H9 (cell line): ENCODE measurements around the gene SCO2. TPM values are rescaled to one million over a fixed set of nuclear protein-coding genes. Genes with fewer than 3 reads are reported as not detected.

Source experiments
- DNase-seq: peaks from one replicate; pipeline ENCODE4 v3.0.0-alpha.2; 2017
- H2AFZ ChIP-seq: one replicate; pipeline ENCODE4 v1.6.1; 2013; ENCODE audit warnings: mild to moderate bottlenecking, low read length, control low read depth, moderate library complexity
- H2AK5ac ChIP-seq: 2 replicates; pipeline ENCODE4 v1.6.1; 2013; ENCODE audit warnings: low read length, control low read depth, mixed read lengths; ENCODE audit not compliant: insufficient read length
- H2BK120ac ChIP-seq: one replicate; pipeline ENCODE4 v1.6.1; 2013; ENCODE audit warnings: low read depth, mild to moderate bottlenecking, low read length, control low read depth, inconsistent platforms; ENCODE audit not compliant: poor library complexity, severe bottlenecking
- H2BK12ac ChIP-seq: 2 replicates; pipeline ENCODE4 v1.6.1; 2013; ENCODE audit warnings: low read length, control low read depth, mixed read lengths, low read depth; ENCODE audit not compliant: insufficient read length
- H2BK15ac ChIP-seq: 2 replicates; pipeline ENCODE4 v1.6.1; 2013; ENCODE audit warnings: low read depth, low read length, control low read depth
- H2BK20ac ChIP-seq: one replicate; pipeline ENCODE4 v1.6.1; 2013; ENCODE audit warnings: low read depth, mild to moderate bottlenecking, low read length, control low read depth, inconsistent platforms; ENCODE audit not compliant: poor library complexity, severe bottlenecking
- H2BK5ac ChIP-seq: 2 replicates; pipeline ENCODE4 v1.6.1; 2013; ENCODE audit warnings: low read length, control low read depth, mixed read lengths; ENCODE audit not compliant: insufficient read length
- H3K14ac ChIP-seq: 2 replicates; pipeline ENCODE4 v1.6.1; 2013; ENCODE audit warnings: low read length, control low read depth; ENCODE audit not compliant: insufficient read depth
- H3K18ac ChIP-seq: 2 replicates; pipeline ENCODE4 v1.6.1; 2013; ENCODE audit warnings: low read depth, mild to moderate bottlenecking, mixed read lengths, low read length, control low read depth; ENCODE audit not compliant: insufficient read length
- H3K23ac ChIP-seq: 2 replicates; pipeline ENCODE4 v1.6.1; 2013; ENCODE audit warnings: low read length, control low read depth, mixed read lengths, low read depth; ENCODE audit not compliant: insufficient read length
- H3K23me2 ChIP-seq: 2 replicates; pipeline ENCODE4 v1.6.1; 2013; ENCODE audit warnings: low read depth, mild to moderate bottlenecking, mixed read lengths, low read length, control low read depth; ENCODE audit not compliant: insufficient read length, poor library complexity, severe bottlenecking
- H3K27ac ChIP-seq: 2 replicates; pipeline ENCODE4 v1.5.1; 2013; ENCODE audit warnings: low read length, control low read depth, mixed read lengths, low read depth; ENCODE audit not compliant: insufficient read length
- H3K27me3 ChIP-seq: 2 replicates; pipeline ENCODE4 v1.6.1; 2013; ENCODE audit warnings: low read length, control low read depth, inconsistent platforms; ENCODE audit not compliant: insufficient read depth
- H3K4ac ChIP-seq: 2 replicates; pipeline ENCODE4 v1.6.1; 2013; ENCODE audit warnings: low read depth, mild to moderate bottlenecking, control low read depth, inconsistent platforms, low read length, moderate library complexity
- H3K4me1 ChIP-seq: 2 replicates; pipeline ENCODE4 v1.6.1; 2013; ENCODE audit warnings: low read length, control low read depth, inconsistent platforms; ENCODE audit not compliant: insufficient read depth
- H3K4me2 ChIP-seq: 2 replicates; pipeline ENCODE4 v1.6.1; 2013; ENCODE audit warnings: low read length, control low read depth, mixed read lengths; ENCODE audit not compliant: insufficient read length, insufficient read depth
- H3K56ac ChIP-seq: 2 replicates; pipeline ENCODE4 v1.6.1; 2013; ENCODE audit warnings: low read depth, mild to moderate bottlenecking, mixed read lengths, low read length, control low read depth; ENCODE audit not compliant: insufficient read length
- H3K79me1 ChIP-seq: 2 replicates; pipeline ENCODE4 v1.6.1; 2013; ENCODE audit warnings: low read depth, mild to moderate bottlenecking, moderate library complexity, low read length, control low read depth, inconsistent platforms; ENCODE audit not compliant: insufficient read depth, poor library complexity, severe bottlenecking
- H3K79me2 ChIP-seq: 2 replicates; pipeline ENCODE4 v1.6.1; 2013; ENCODE audit warnings: low read length, control low read depth, inconsistent platforms; ENCODE audit not compliant: insufficient read depth
- H3K9ac ChIP-seq: 2 replicates; pipeline ENCODE4 v1.6.1; 2013; ENCODE audit warnings: low read length, control low read depth, mixed read lengths; ENCODE audit not compliant: insufficient read length; ENCODE audit errors: extremely low read depth
- H3K9me3 ChIP-seq: one replicate; pipeline ENCODE4 v1.6.1; 2013; ENCODE audit warnings: low read depth, low read length, inconsistent platforms; ENCODE audit not compliant: control insufficient read depth
- H3T11ph ChIP-seq: one replicate; pipeline ENCODE4 v1.6.1; 2013; ENCODE audit warnings: mild to moderate bottlenecking, low read length, control low read depth, inconsistent platforms
- H4K20me1 ChIP-seq: one replicate; pipeline ENCODE4 v1.6.1; 2013; ENCODE audit not compliant: control insufficient read depth, insufficient read length, insufficient read depth
- H4K5ac ChIP-seq: 2 replicates; pipeline ENCODE4 v1.6.1; 2013; ENCODE audit warnings: low read depth, mild to moderate bottlenecking, mixed read lengths, low read length, control low read depth; ENCODE audit not compliant: insufficient read length
- H4K8ac ChIP-seq: replicated peaks from 2 replicates; pipeline ENCODE4 v1.6.1; 2013; ENCODE audit warnings: low read length, control low read depth, mixed read lengths, low read depth; ENCODE audit not compliant: insufficient read length
- H4K91ac ChIP-seq: 2 replicates; pipeline ENCODE4 v1.6.1; 2013; ENCODE audit warnings: low read depth, mild to moderate bottlenecking, moderate library complexity, mixed read lengths, low read length, control low read depth; ENCODE audit not compliant: insufficient read length
- H3K27ac Mint-ChIP-seq, 3 experiments: 2 replicates in 2 of 3; 3 replicates in 1 of 3; pipeline ENCODE4 v1.8.0; 2020 to 2021; ENCODE audit warnings: mixed read lengths in 3 of 3, mild to moderate bottlenecking in 1 of 3, moderate library complexity in 1 of 3
- H3K27me3 Mint-ChIP-seq: 2 replicates; pipeline ENCODE4 v1.8.0; 2021; ENCODE audit warnings: low read depth, mild to moderate bottlenecking, moderate library complexity, mixed read lengths
- H3K36me3 Mint-ChIP-seq, 3 experiments: 2 replicates in 2 of 3; 3 replicates in 1 of 3; pipeline ENCODE4 v1.8.0; 2020 to 2021; ENCODE audit warnings: low read depth in 3 of 3, mixed read lengths in 3 of 3; ENCODE audit not compliant: insufficient read depth in 1 of 3
- H3K4me1 Mint-ChIP-seq, 2 experiments: 2 replicates each; pipeline ENCODE4 v1.8.0; 2020; ENCODE audit warnings: mixed read lengths in 2 of 2
- H3K4me3 Mint-ChIP-seq, 2 experiments: 2 replicates in 1 of 2; 3 replicates in 1 of 2; pipeline ENCODE4 v1.8.0; 2020 to 2021; ENCODE audit warnings: mild to moderate bottlenecking in 2 of 2, mixed read lengths in 2 of 2, moderate library complexity in 1 of 2
- H3K9me3 Mint-ChIP-seq, 2 experiments: 2 replicates in 1 of 2; 3 replicates in 1 of 2; pipeline ENCODE4 v1.8.0; 2020; ENCODE audit warnings: mild to moderate bottlenecking in 2 of 2, mixed read lengths in 2 of 2, moderate library complexity in 1 of 2
- CTCF ChIP-seq: fragments of 200-600 bp; sonication (generic); conservative IDR thresholded peaks from 3 replicates; pipeline ENCODE4 v1.8.0; 2021; ENCODE audit warnings: antibody characterized with exemption, mild to moderate bottlenecking
- WGBS: extraction: QIAGEN DNeasy Blood & Tissue Kit; methylation state at CpG from one replicate; pipeline ENCODE4 v1.1.7; 2013; ENCODE audit warnings: missing lambda C conversion rate, low lambda C conversion rate, mixed read lengths; ENCODE audit not compliant: insufficient read length; ENCODE audit errors: extremely low coverage; 5-methylcytosine and 5-hydroxymethylcytosine counted together
- total RNA-seq: library from RNA; stranded (reverse); gene quantifications from 2 replicates; pipeline ENCODE4 v1.2.1, GENCODE V29; 2021

The SCO2 gene
- total RNA-seq, 1 experiment from 2014 or later, result 3.3 TPM

DNA sequence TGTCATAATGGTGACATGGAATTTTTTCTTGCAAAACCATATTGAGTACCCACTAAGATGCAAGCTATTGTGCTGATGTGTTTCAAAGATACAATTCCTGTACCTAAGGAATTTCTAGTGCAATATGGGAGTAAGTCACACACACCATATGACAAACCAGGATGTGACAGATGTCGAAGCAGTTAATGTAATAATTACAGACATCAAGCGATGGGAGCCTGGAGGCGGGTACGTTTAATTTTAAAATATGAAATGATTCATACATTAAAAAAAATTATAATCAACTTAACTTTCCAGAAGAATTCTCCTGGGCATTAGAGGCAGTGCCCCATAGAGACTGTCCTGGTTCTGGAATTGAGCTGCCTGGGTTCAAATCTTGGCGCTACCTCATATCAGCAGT is 31.3 kb upstream of the SCO2 start:
- Histone ChIP-seq H3K9ac (no peak overlapping the region), H3K27me3 (no peaks in the 10 kb centered on the region), H3K4ac (no peak overlapping the region), H2AFZ (no peak overlapping the region), H3K14ac (no peak overlapping the region), H3K4me1 (no peaks in the 10 kb centered on the region), H3K4me2 (no peak overlapping the region), H3K23ac (no peak overlapping the region), H3K18ac (no peak overlapping the region), H4K20me1 (no peaks in the 10 kb centered on the region), H3K23me2 (no peaks in the 10 kb centered on the region), H3T11ph (no peak overlapping the region), H3K56ac (no peak overlapping the region), H2BK20ac (no peak overlapping the region), H3K27ac (no peak overlapping the region), H3K79me2 (no peaks in the 10 kb centered on the region), H2BK12ac (no peak overlapping the region), H4K5ac (no peak overlapping the region), H2BK5ac (no peak overlapping the region), H2BK15ac (no peak overlapping the region), H2BK120ac (no peak overlapping the region), H2AK5ac (no peak overlapping the region), H4K8ac (no peak overlapping the region), H4K91ac (no peak overlapping the region), H3K79me1 (no peaks in the 10 kb centered on the region), H3K9me3 (no peaks in the 10 kb centered on the region)
- H3K9me3 Mint-ChIP-seq, result no peaks in the 10 kb centered on the region
- H3K4me3 Mint-ChIP-seq, result no peak overlapping the region
- H3K27me3 Mint-ChIP-seq, result peaks cover 32% of the 10 kb centered on the region
- WGBS, result no CpG with 5 or more reads among the region's 5 CpGs
- H3K4me1 Mint-ChIP-seq, result peaks cover 13 to 15% of the 10 kb centered on the region in 2 experiments
- no peak for TF ChIP-seq CTCF
- no peak overlapping the region for H3K27ac Mint-ChIP-seq
- no peak for DNase-seq
- H3K36me3 Mint-ChIP-seq, result no peaks in the 10 kb centered on the region
